Measurements from ENCODE around the gene CACNA1C.

The CACNA1C gene

GRCh38 chr12:2646341-2646740 lies 593.6 kb downstream of the CACNA1C start:
- Histone ChIP-seq H3K27me3 (ENCODE audit: control insufficient read depth, insufficient read depth, low read length) (peaks cover 64% of the 10 kb centered on the region), H3K36me3 (ENCODE audit: insufficient read depth, low read length) (no peaks in the 10 kb centered on the region), H3K9ac (ENCODE audit: low read depth, low read length) (no peak overlapping the region), H3K4me3 (ENCODE audit: low read length) (no peak overlapping the region), H3K9me3 (replicated peaks; ENCODE audit: low read length) (no peaks in the 10 kb centered on the region), H3K4me1 (ENCODE audit: control insufficient read depth, insufficient read depth, low read length) (peaks cover 4% of the 10 kb centered on the region), H3K4me2 (ENCODE audit: low read length) (no peak overlapping the region)

- peaks cover 64% of the 10 kb centered on the region for H3K27me3 ChIP-seq (ENCODE audit: control insufficient read depth, insufficient read depth, low read length)
- H3K4me1 ChIP-seq (ENCODE audit: control insufficient read depth, insufficient read depth, low read length), result no peaks in the 10 kb centered on the region
- no peak overlapping the region for H3K9ac ChIP-seq (ENCODE audit: low read depth, low read length)
- no peak overlapping the region for H3K4me3 ChIP-seq (ENCODE audit: low read length)
- no peaks in the 10 kb centered on the region for H3K9me3 ChIP-seq (replicated peaks; ENCODE audit: low read length)
- no peak overlapping the region for H3K4me2 ChIP-seq (ENCODE audit: low read length)
- H3K36me3 ChIP-seq (ENCODE audit: insufficient read depth, low read length), result no peaks in the 10 kb centered on the region
Observed at GRCh38 chr12:2647186-2647585, 594.4 kb downstream of the CACNA1C start.

DNA sequence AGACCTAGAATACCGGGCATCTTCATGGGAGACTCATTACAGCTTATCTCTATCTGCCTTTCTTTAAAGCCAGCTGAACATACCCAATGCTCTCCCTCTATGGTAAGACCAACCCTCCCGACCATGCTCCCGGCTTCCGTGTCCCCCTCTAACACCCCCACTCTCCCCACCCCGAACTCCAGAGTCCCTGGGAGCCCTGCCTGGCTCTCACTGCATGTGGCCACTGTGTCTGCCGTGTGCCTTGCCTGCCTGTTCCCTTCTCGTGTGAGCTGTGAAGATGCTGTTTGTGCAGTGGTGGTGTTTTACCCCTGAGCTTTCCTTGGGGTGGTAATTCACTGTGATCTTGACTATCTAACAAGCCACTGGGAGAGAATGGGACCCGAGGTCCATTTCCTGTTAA lies 595.6 kb downstream of the CACNA1C start:
- Histone ChIP-seq H3K4me2 (ENCODE audit: low read length) (no peak overlapping the region), H3K4me3 (ENCODE audit: low read length) (no peak overlapping the region), H3K9me3 (replicated peaks; ENCODE audit: low read length) (no peaks in the 10 kb centered on the region), H3K27me3 (ENCODE audit: control insufficient read depth, insufficient read depth, low read length) (peaks cover 64% of the 10 kb centered on the region), H3K4me1 (ENCODE audit: control insufficient read depth, insufficient read depth, low read length) (no peaks in the 10 kb centered on the region), H3K9ac (ENCODE audit: low read depth, low read length) (no peak overlapping the region), H3K36me3 (ENCODE audit: insufficient read depth, low read length) (no peaks in the 10 kb centered on the region)

DNA sequence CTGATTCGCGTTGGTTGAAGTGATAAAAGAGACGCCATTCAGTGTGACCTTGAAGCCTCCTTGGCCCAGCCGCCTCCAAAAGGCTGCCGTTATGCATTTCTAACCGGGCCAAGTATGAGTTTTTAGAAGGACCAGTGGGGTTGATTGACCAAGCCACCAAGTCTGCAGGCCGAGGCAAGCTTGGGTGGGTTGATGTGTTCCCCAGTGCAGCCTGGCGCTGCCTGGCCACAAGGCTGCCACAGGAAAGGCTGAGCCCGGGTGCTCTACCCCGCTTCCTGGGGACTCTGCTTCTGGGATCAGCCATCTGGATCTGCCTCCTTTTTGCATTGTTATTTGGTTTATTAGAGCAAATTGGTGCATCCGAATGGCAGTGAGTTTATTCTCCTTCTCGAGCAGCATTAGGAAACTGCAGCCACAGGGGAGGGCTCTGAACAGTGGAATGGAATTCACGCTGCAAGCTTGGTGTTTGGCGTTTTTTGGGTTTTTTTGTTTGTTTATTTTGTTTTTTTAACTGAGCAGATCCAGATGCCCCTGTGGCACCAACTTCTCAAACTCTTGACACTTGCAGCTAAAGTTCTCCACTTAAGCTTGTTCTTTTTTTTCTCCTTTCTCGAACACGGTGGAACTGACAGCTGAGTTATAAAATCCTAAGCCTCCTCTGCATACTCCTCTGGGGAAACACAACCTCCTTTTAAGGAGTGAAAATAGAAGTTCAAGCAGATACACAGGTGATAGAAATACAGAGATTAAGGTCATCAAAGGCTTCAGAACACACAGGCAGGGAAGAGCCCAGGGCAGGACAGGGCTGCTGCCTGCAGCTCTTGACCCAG lies 596.6 kb downstream of the CACNA1C start:
- Histone ChIP-seq H3K4me1 (ENCODE audit: control insufficient read depth, insufficient read depth, low read length) (no peaks in the 10 kb centered on the region), H3K4me2 (ENCODE audit: low read length) (no peak overlapping the region), H3K36me3 (ENCODE audit: insufficient read depth, low read length) (no peaks in the 10 kb centered on the region), H3K9ac (ENCODE audit: low read depth, low read length) (no peak overlapping the region), H3K27me3 (ENCODE audit: control insufficient read depth, insufficient read depth, low read length) (peaks cover 66% of the 10 kb centered on the region), H3K9me3 (replicated peaks; ENCODE audit: low read length) (no peaks in the 10 kb centered on the region), H3K4me3 (ENCODE audit: low read length) (no peak overlapping the region)

- Histone ChIP-seq H3K36me3 (ENCODE audit: insufficient read depth, low read length) (no peaks in the 10 kb centered on the region), H3K9ac (ENCODE audit: low read depth, low read length) (no peak overlapping the region), H3K27me3 (ENCODE audit: control insufficient read depth, insufficient read depth, low read length) (peaks cover 55% of the 10 kb centered on the region), H3K4me1 (ENCODE audit: control insufficient read depth, insufficient read depth, low read length) (no peaks in the 10 kb centered on the region), H3K4me2 (ENCODE audit: low read length) (no peak overlapping the region), H3K4me3 (ENCODE audit: low read length) (no peak overlapping the region), H3K9me3 (replicated peaks; ENCODE audit: low read length) (no peaks in the 10 kb centered on the region)
Observed at GRCh38 chr12:2650261-2651067, 597.7 kb downstream of the CACNA1C start.

DNA sequence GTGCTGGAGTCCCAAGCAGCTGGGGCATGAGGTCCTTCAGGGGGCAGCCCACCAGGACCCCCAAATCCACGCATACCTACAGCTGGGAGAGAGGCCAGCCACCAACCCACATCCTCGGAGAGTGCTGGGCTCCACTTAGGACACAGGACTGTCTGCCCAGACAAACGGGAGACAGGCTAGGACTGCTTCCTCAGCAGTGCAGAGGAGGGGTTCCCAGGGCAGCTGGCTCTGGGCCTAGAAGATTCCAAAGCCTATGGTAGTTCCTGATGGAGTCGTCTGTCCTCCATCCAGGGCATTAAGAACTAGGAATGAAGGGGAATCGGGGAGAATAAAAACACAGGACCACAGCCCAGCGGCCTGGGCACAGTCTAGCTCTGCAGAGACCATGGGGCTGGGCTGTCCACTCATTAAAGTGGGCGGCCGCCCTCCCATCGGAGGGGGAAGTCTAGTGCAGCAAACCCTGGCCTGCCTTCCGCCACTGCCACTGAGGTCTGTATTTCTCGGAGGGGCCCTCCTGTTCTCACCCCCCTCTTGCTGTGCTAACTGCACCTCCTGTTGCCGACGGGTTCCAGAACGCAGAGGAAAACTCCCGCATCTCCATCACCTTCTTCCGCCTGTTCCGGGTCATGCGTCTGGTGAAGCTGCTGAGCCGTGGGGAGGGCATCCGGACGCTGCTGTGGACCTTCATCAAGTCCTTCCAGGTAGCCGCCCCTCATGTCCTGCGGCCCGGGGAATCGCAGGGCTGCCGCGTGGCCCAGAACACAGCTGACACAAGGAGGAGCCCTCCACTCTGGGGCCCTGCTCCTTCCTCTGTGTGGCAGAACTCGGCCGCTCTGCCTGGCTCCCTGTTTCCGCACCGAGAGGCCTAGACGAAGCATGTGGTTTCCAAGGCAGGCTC lies 598.5 kb downstream of the CACNA1C start:
- H3K4me1 ChIP-seq (ENCODE audit: control insufficient read depth, insufficient read depth, low read length), result no peaks in the 10 kb centered on the region
- H3K9ac ChIP-seq (ENCODE audit: low read depth, low read length), result no peak overlapping the region
- no peak overlapping the region for H3K4me3 ChIP-seq (ENCODE audit: low read length)
- H3K36me3 ChIP-seq (ENCODE audit: insufficient read depth, low read length), result no peaks in the 10 kb centered on the region
- no peaks in the 10 kb centered on the region for H3K9me3 ChIP-seq (replicated peaks; ENCODE audit: low read length)
- H3K27me3 ChIP-seq (ENCODE audit: control insufficient read depth, insufficient read depth, low read length), result peaks cover 47% of the 10 kb centered on the region
- H3K4me2 ChIP-seq (ENCODE audit: low read length), result no peak overlapping the region

- Histone ChIP-seq H3K9ac (ENCODE audit: low read depth, low read length) (no peak overlapping the region), H3K4me1 (ENCODE audit: control insufficient read depth, insufficient read depth, low read length) (no peaks in the 10 kb centered on the region), H3K4me3 (ENCODE audit: low read length) (no peak overlapping the region), H3K4me2 (ENCODE audit: low read length) (no peak overlapping the region), H3K27me3 (ENCODE audit: control insufficient read depth, insufficient read depth, low read length) (peaks cover 40% of the 10 kb centered on the region), H3K9me3 (replicated peaks; ENCODE audit: low read length) (no peaks in the 10 kb centered on the region), H3K36me3 (ENCODE audit: insufficient read depth, low read length) (no peaks in the 10 kb centered on the region)
Observed at GRCh38 chr12:2652011-2652400, 599.2 kb downstream of the CACNA1C start.

DNA sequence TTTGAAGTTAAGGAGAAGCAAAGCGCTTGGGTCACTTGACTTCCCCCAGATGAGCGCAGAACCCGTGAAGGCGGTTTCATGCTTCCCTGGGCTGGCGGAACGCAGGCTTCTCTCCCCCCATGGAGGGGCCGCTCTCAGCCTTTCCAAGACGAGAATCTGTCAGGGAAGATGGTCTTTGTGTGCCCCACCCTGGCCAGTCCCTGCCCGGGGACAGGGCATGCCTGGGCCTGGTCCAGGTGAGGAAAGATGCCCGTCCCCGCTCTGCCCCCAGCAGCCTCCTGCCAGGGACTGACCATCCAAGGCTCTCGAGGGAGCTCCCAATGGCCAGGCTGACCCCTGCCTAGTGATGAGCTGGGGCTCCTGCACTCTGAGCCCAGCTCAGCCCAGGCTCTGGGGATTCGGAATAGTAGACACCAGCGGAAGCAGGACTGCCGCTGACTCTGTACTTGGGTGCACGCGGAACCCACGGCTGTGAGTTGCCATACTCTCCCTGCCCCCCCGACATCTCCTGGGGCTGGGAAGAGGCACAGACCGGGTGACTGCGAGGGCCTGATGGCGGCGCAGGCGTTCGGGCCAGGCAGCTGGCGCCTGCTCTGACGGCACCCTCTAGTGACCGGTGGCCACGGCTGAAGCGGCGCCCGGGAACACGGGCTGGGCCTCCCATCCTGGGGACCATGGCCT lies 599.8 kb downstream of the CACNA1C start:
- H3K36me3 ChIP-seq (ENCODE audit: insufficient read depth, low read length), result no peaks in the 10 kb centered on the region
- no peaks in the 10 kb centered on the region for H3K4me1 ChIP-seq (ENCODE audit: control insufficient read depth, insufficient read depth, low read length)
- no peak overlapping the region for H3K4me2 ChIP-seq (ENCODE audit: low read length)
- no peak overlapping the region for H3K4me3 ChIP-seq (ENCODE audit: low read length)
- no peak overlapping the region for H3K9ac ChIP-seq (ENCODE audit: low read depth, low read length)
- peaks cover 34% of the 10 kb centered on the region for H3K27me3 ChIP-seq (ENCODE audit: control insufficient read depth, insufficient read depth, low read length)
- H3K9me3 ChIP-seq (replicated peaks; ENCODE audit: low read length), result no peaks in the 10 kb centered on the region

- no peak overlapping the region for H3K4me3 ChIP-seq (ENCODE audit: low read length)
Observed at GRCh38 chr12:2653461-2653965, 600.7 kb downstream of the CACNA1C start.

DNA sequence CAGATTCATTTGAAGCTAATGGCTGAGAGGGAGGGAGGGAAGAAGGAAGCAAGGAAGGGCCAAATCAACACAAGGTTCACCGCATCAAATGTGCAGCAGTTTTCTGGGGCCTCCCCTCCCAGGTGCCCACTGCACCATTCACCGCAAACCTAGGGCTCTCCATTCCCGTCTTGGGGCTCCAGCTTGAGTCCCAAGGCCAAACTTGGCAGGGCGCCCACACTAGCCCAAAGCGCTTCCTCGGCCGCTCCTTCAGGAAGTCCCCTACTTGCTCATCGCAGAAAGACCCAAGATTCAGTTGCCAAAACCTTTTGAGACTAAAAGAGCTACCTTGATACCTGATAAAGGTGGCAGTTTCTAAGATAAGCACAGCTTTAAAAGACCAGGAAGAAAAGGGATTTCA lies 601.5 kb downstream of the CACNA1C start:
- Histone ChIP-seq H3K9ac (ENCODE audit: low read depth, low read length) (no peak overlapping the region), H3K36me3 (ENCODE audit: insufficient read depth, low read length) (no peaks in the 10 kb centered on the region), H3K27me3 (ENCODE audit: control insufficient read depth, insufficient read depth, low read length) (peaks cover 22% of the 10 kb centered on the region), H3K4me1 (ENCODE audit: control insufficient read depth, insufficient read depth, low read length) (no peaks in the 10 kb centered on the region), H3K9me3 (replicated peaks; ENCODE audit: low read length) (no peaks in the 10 kb centered on the region), H3K4me3 (ENCODE audit: low read length) (no peak overlapping the region), H3K4me2 (ENCODE audit: low read length) (no peak overlapping the region)

More at GRCh38 chr12:2653461-2653965, 600.7 kb downstream of the CACNA1C start:
- Histone ChIP-seq H3K27me3 (ENCODE audit: control insufficient read depth, insufficient read depth, low read length) (peaks cover 30% of the 10 kb centered on the region), H3K36me3 (ENCODE audit: insufficient read depth, low read length) (no peaks in the 10 kb centered on the region), H3K9me3 (replicated peaks; ENCODE audit: low read length) (no peaks in the 10 kb centered on the region), H3K4me2 (ENCODE audit: low read length) (no peak overlapping the region), H3K4me1 (ENCODE audit: control insufficient read depth, insufficient read depth, low read length) (no peaks in the 10 kb centered on the region), H3K9ac (ENCODE audit: low read depth, low read length) (no peak overlapping the region)

Measured in skeletal muscle satellite cell (primary cell).